ENCODE data around the gene MYO16.

The MYO16 gene

DNA sequence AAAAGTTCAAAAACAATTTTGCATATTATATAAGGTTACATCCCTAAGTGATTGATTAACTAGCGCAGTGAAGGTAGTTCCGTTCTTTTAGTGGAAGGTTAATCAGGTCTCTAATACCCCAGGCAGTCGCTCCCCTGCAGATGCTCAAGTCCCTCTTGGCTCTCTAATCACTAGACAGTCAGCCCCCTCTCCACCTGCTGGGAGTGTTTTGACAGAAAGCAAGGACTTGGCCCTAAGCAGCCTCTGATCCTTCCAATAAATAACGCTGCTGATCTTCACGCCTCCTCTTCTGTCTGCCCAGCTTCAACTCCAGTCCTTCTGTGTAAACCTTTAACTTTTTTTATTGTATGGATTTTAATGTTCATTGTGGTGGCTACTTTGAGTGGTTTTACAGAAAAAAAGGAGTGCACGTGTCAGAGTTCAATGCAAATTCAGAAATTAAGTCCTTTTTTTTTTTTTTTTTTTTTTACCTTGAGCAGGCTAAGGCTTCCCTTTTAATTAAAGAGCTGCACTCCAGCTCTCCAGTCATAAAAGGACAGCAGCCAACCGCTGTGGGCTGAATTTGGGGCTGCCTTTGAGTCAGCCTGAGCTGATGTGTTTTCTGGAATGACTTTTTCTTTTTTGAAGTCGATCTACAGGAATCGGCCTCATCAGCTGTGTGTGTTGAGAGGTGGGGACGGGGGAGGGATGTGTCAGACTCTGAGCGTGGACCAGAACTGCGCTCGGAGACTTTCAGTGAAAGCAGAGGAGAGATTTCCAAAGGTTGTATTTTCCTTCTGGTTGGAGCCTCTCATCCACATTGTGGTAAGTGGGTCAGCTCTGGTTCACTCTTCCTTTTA, 33.8 kb upstream of the MYO16 start (continued):
- TF ChIP-seq, protein P1, sequence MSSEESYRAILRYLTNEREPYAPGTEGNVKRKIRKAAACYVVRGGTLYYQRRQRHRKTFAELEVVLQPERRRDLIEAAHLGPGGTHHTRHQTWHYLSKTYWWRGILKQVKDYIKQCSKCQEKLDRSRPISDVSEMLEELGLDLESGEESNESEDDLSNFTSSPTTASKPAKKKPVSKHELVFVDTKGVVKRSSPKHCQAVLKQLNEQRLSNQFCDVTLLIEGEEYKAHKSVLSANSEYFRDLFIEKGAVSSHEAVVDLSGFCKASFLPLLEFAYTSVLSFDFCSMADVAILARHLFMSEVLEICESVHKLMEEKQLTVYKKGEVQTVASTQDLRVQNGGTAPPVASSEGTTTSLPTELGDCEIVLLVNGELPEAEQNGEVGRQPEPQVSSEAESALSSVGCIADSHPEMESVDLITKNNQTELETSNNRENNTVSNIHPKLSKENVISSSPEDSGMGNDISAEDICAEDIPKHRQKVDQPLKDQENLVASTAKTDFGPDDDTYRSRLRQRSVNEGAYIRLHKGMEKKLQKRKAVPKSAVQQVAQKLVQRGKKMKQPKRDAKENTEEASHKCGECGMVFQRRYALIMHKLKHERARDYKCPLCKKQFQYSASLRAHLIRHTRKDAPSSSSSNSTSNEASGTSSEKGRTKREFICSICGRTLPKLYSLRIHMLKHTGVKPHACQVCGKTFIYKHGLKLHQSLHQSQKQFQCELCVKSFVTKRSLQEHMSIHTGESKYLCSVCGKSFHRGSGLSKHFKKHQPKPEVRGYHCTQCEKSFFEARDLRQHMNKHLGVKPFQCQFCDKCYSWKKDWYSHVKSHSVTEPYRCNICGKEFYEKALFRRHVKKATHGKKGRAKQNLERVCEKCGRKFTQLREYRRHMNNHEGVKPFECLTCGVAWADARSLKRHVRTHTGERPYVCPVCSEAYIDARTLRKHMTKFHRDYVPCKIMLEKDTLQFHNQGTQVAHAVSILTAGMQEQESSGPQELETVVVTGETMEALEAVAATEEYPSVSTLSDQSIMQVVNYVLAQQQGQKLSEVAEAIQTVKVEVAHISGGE (tag by site-specific recombination; conservative IDR thresholded peaks at IDR 0.05; ENCODE audit: low read depth) = no peak
- TF ChIP-seq ZNF221 (tag by site-specific recombination; IDR thresholded peaks at IDR 0.05; ENCODE audit: borderline replicate concordance) (no peak), ZNF558 (tag by site-specific recombination; IDR thresholded peaks at IDR 0.05) (no peak), ZNF2 (tag by site-specific recombination; IDR thresholded peaks at IDR 0.05) (no peak), ZNF555 (tag by site-specific recombination; conservative IDR thresholded peaks at IDR 0.05) (no peak), ZNF140 (tag by site-specific recombination; IDR thresholded peaks at IDR 0.05) (no peak), WT1 (tag by site-specific recombination; IDR thresholded peaks at IDR 0.05) (no peak)
- TF ChIP-seq, protein P2, sequence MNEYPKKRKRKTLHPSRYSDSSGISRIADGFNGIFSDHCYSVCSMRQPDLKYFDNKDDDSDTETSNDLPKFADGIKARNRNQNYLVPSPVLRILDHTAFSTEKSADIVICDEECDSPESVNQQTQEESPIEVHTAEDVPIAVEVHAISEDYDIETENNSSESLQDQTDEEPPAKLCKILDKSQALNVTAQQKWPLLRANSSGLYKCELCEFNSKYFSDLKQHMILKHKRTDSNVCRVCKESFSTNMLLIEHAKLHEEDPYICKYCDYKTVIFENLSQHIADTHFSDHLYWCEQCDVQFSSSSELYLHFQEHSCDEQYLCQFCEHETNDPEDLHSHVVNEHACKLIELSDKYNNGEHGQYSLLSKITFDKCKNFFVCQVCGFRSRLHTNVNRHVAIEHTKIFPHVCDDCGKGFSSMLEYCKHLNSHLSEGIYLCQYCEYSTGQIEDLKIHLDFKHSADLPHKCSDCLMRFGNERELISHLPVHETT (tag by site-specific recombination; IDR thresholded peaks at IDR 0.05) = no peak
- TF ChIP-seq, protein P3, sequence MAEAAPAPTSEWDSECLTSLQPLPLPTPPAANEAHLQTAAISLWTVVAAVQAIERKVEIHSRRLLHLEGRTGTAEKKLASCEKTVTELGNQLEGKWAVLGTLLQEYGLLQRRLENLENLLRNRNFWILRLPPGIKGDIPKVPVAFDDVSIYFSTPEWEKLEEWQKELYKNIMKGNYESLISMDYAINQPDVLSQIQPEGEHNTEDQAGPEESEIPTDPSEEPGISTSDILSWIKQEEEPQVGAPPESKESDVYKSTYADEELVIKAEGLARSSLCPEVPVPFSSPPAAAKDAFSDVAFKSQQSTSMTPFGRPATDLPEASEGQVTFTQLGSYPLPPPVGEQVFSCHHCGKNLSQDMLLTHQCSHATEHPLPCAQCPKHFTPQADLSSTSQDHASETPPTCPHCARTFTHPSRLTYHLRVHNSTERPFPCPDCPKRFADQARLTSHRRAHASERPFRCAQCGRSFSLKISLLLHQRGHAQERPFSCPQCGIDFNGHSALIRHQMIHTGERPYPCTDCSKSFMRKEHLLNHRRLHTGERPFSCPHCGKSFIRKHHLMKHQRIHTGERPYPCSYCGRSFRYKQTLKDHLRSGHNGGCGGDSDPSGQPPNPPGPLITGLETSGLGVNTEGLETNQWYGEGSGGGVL (tag by site-specific recombination; IDR thresholded peaks at IDR 0.05) = no peak
- TF ChIP-seq, protein P4, sequence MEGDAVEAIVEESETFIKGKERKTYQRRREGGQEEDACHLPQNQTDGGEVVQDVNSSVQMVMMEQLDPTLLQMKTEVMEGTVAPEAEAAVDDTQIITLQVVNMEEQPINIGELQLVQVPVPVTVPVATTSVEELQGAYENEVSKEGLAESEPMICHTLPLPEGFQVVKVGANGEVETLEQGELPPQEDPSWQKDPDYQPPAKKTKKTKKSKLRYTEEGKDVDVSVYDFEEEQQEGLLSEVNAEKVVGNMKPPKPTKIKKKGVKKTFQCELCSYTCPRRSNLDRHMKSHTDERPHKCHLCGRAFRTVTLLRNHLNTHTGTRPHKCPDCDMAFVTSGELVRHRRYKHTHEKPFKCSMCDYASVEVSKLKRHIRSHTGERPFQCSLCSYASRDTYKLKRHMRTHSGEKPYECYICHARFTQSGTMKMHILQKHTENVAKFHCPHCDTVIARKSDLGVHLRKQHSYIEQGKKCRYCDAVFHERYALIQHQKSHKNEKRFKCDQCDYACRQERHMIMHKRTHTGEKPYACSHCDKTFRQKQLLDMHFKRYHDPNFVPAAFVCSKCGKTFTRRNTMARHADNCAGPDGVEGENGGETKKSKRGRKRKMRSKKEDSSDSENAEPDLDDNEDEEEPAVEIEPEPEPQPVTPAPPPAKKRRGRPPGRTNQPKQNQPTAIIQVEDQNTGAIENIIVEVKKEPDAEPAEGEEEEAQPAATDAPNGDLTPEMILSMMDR (tag by site-specific recombination; IDR thresholded peaks at IDR 0.05) = no peak

DNA sequence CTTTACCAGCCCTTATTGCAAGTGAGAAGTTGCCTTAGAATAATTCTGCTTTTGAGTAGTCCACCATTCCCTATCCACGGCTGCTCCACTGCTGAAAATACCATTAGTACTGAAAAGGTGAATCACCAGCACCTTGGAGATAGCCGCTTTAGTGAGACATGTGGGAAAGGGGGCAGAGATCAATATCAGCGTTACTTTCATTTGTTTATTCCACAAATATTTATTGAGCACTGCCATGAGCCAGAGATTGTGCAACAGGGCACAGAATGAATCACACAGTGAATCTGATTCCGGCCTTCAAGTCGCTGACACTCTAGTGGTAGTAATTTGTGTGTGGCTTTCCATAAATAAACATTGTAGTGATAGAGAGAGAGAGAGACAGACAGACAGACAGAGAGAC, 31.5 kb upstream of the MYO16 start:
- H3K4me3 ChIP-seq (ENCODE audit: low read depth, low read length) = no peak overlapping the region
- ChIA-PET CTCF (no interaction called here), POLR2A (no interaction called here)
- no peak overlapping the region for H3K27ac ChIP-seq (ENCODE audit: extremely low read depth, low read depth, low read length)
- no peaks in the 10 kb centered on the region for H3K4me1 ChIP-seq (ENCODE audit: control insufficient read depth, insufficient read depth, low read length)
- no peaks in the 10 kb centered on the region for H3K9me3 ChIP-seq (ENCODE audit: control insufficient read depth, insufficient read depth, low read depth, low read length)
- H3K36me3 ChIP-seq (ENCODE audit: control insufficient read depth in 2 of 2, insufficient read depth in 1 of 2, low read length in 2 of 2) = no peaks in the 10 kb centered on the region
- TF ChIP-seq ZNF391 (tag by site-specific recombination; IDR thresholded peaks at IDR 0.05; ENCODE audit: borderline replicate concordance, low read depth) = no peak
- TF ChIP-seq, protein P5, sequence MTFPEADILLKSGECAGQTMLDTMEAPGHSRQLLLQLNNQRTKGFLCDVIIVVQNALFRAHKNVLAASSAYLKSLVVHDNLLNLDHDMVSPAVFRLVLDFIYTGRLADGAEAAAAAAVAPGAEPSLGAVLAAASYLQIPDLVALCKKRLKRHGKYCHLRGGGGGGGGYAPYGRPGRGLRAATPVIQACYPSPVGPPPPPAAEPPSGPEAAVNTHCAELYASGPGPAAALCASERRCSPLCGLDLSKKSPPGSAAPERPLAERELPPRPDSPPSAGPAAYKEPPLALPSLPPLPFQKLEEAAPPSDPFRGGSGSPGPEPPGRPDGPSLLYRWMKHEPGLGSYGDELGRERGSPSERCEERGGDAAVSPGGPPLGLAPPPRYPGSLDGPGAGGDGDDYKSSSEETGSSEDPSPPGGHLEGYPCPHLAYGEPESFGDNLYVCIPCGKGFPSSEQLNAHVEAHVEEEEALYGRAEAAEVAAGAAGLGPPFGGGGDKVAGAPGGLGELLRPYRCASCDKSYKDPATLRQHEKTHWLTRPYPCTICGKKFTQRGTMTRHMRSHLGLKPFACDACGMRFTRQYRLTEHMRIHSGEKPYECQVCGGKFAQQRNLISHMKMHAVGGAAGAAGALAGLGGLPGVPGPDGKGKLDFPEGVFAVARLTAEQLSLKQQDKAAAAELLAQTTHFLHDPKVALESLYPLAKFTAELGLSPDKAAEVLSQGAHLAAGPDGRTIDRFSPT (tag by site-specific recombination; IDR thresholded peaks at IDR 0.05) = no peak
- no peak for TF ChIP-seq ZBTB7A (tag by site-specific recombination; IDR thresholded peaks at IDR 0.05; ENCODE audit: low read depth)
- no peak for TF ChIP-seq ZNF2 (tag by site-specific recombination; IDR thresholded peaks at IDR 0.05)
- TF ChIP-seq ZNF48 (tag by site-specific recombination; IDR thresholded peaks at IDR 0.05) = no peak
- no peak for TF ChIP-seq MZF1 (tag by site-specific recombination; IDR thresholded peaks at IDR 0.05; ENCODE audit: borderline replicate concordance)
- TF ChIP-seq ZNF302 (tag by site-specific recombination; IDR thresholded peaks at IDR 0.05; ENCODE audit: low read depth) = no peak
- no peak for TF ChIP-seq ZNF140 (tag by site-specific recombination; IDR thresholded peaks at IDR 0.05)
- TF ChIP-seq, protein P6, sequence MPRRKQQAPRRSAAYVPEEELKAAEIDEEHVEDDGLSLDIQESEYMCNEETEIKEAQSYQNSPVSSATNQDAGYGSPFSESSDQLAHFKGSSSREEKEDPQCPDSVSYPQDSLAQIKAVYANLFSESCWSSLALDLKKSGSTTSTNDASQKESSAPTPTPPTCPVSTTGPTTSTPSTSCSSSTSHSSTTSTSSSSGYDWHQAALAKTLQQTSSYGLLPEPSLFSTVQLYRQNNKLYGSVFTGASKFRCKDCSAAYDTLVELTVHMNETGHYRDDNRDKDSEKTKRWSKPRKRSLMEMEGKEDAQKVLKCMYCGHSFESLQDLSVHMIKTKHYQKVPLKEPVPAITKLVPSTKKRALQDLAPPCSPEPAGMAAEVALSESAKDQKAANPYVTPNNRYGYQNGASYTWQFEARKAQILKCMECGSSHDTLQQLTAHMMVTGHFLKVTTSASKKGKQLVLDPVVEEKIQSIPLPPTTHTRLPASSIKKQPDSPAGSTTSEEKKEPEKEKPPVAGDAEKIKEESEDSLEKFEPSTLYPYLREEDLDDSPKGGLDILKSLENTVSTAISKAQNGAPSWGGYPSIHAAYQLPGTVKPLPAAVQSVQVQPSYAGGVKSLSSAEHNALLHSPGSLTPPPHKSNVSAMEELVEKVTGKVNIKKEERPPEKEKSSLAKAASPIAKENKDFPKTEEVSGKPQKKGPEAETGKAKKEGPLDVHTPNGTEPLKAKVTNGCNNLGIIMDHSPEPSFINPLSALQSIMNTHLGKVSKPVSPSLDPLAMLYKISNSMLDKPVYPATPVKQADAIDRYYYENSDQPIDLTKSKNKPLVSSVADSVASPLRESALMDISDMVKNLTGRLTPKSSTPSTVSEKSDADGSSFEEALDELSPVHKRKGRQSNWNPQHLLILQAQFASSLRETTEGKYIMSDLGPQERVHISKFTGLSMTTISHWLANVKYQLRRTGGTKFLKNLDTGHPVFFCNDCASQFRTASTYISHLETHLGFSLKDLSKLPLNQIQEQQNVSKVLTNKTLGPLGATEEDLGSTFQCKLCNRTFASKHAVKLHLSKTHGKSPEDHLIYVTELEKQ (tag by site-specific recombination; IDR thresholded peaks at IDR 0.05; ENCODE audit: borderline replicate concordance) = no peak
- TF ChIP-seq ZNF560 (tag by site-specific recombination; IDR thresholded peaks at IDR 0.05; ENCODE audit: borderline replicate concordance) = no peak
- TF ChIP-seq ZNF335 (tag by site-specific recombination; conservative IDR thresholded peaks at IDR 0.05) = no peak
- TF ChIP-seq REPIN1 (tag by site-specific recombination; IDR thresholded peaks at IDR 0.05; ENCODE audit: low read depth) = no peak
- no peak for TF ChIP-seq ZNF175 (tag by site-specific recombination; IDR thresholded peaks at IDR 0.05)

Data from HEK293 (cell line).